Measurements from ENCODE around the gene C12orf76.
A peak's percentile ranks its signal among the peaks of the same experiment; 100 is the strongest.

The C12orf76 gene

GRCh38 chr12:110035534-110036104 lies 12.7 kb downstream of the C12orf76 start:
- TF ChIP-seq, protein P1, sequence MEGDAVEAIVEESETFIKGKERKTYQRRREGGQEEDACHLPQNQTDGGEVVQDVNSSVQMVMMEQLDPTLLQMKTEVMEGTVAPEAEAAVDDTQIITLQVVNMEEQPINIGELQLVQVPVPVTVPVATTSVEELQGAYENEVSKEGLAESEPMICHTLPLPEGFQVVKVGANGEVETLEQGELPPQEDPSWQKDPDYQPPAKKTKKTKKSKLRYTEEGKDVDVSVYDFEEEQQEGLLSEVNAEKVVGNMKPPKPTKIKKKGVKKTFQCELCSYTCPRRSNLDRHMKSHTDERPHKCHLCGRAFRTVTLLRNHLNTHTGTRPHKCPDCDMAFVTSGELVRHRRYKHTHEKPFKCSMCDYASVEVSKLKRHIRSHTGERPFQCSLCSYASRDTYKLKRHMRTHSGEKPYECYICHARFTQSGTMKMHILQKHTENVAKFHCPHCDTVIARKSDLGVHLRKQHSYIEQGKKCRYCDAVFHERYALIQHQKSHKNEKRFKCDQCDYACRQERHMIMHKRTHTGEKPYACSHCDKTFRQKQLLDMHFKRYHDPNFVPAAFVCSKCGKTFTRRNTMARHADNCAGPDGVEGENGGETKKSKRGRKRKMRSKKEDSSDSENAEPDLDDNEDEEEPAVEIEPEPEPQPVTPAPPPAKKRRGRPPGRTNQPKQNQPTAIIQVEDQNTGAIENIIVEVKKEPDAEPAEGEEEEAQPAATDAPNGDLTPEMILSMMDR (IDR thresholded peaks at IDR 0.05; ENCODE audit: low read length, missing control alignments) = no peak
- DNase-seq (ENCODE audit: low read depth) = no peak
- no peak overlapping the region for H3K4me3 ChIP-seq (replicated peaks; ENCODE audit: low read depth, low read length)

GRCh38 chr12:110033888-110034287 lies 14.4 kb downstream of the C12orf76 start:
- TF ChIP-seq, protein P1 (IDR thresholded peaks at IDR 0.05; ENCODE audit: low read length, missing control alignments) = no peak
- DNase-seq (ENCODE audit: low read depth) = no peak

DNA sequence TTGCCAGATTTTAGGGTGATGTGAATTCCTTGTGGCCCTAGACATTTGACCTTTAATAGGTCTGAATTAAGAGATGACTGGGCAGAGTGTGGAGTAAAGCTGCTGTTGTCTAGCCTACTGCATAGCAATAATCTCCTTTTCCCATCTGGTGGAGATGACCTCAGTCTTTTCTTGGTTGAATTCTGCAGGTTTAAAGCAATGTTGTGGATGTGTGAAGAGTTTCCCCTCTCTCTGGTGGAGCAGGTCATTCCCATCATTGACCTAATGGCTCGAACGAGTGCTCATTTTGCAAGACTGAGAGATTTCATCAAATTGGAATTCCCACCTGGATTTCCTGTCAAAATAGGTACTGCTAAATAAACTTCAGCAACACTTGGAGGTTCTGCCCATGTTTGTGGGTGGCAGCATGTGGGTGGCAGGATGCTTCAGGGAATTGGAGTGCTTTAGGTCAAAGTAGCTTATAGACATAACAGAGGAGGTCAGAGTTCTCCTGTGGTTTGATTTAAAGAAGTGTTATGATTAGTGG lies 19.0 kb downstream of the C12orf76 start:
- TF ChIP-seq, protein P1 (IDR thresholded peaks at IDR 0.05; ENCODE audit: low read length, missing control alignments) = no peak
- no peak overlapping the region for H3K4me3 ChIP-seq (replicated peaks; ENCODE audit: low read depth, low read length)

More at GRCh38 chr12:110033888-110034287, 14.4 kb downstream of the C12orf76 start:
- no peak overlapping the region for H3K4me3 ChIP-seq (replicated peaks; ENCODE audit: low read depth, low read length)

DNA sequence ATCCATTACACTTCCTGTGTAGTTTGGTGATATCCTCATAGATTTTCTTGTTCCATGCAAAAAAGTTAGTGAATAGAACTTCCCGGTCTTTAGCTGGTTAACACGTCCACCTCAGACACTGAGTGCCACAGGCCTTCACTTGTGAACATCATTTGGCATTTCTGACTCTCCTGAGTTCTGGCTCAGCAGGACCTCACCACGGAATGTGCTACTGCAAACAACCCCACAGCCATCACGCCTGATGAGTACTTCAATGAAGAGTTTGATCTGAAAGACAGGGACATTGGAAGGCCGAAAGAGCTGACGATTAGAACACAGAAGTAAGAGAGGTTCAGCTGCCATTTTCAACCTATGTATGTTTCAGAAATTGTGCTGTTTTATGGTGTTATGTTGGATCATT lies 20.0 kb downstream of the C12orf76 start:
- no peak overlapping the region for H3K4me3 ChIP-seq (replicated peaks; ENCODE audit: low read depth, low read length)
- DNase-seq (ENCODE audit: low read depth) = no peak
- TF ChIP-seq, protein P1 (IDR thresholded peaks at IDR 0.05; ENCODE audit: low read length, missing control alignments) = no peak

More for the DNA sequence above, 19.0 kb downstream of the C12orf76 start:
- DNase-seq (ENCODE audit: low read depth) = no peak

DNA sequence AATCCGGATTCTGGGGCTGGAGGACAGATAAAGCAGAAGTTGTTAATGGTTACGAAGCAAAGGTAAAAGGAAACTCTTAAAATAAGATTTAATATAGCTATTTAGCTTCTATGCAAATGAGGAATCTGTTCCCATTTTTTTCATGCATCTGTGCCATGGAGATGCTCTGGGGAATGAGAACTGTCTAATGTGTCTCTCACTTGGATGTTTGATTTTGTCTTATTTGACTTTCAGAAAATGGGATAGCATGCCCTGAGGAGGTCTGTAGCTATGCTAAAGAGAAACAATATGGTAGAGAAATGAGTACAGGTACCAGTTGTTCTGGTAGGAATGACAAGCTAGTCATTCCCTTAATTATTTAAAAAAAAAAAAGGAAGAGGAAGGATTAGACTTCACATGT lies 24.3 kb downstream of the C12orf76 start:
- H3K4me3 ChIP-seq (replicated peaks; ENCODE audit: low read depth, low read length) = no peak overlapping the region
- no peak for DNase-seq (ENCODE audit: low read depth)
- TF ChIP-seq, protein P1 (IDR thresholded peaks at IDR 0.05; ENCODE audit: low read length, missing control alignments) = no peak

GRCh38 chr12:110023059-110023980 lies 25.0 kb downstream of the C12orf76 start:
- no peak overlapping the region for H3K4me3 ChIP-seq (replicated peaks; ENCODE audit: low read depth, low read length)
- TF ChIP-seq, protein P1 (IDR thresholded peaks at IDR 0.05; ENCODE audit: low read length, missing control alignments) = no peak
- peak; percentile 49 for DNase-seq (ENCODE audit: low read depth)

Data from fibroblast of pulmonary artery (primary cell).